IPS-18a (cell line): ENCODE measurements around the gene C19orf53.

Experiments used
- H3K27ac ChIP-seq: one replicate; pipeline ENCODE4 v1.5.1; 2013; ENCODE audit warnings: low read length
- H3K27me3 ChIP-seq: one replicate; pipeline ENCODE4 v1.6.1; 2013; ENCODE audit warnings: mild to moderate bottlenecking, low read length; ENCODE audit not compliant: control insufficient read depth, insufficient read depth
- H3K36me3 ChIP-seq: one replicate; pipeline ENCODE4 v1.6.1; 2013; ENCODE audit warnings: low read depth, low read length; ENCODE audit not compliant: control insufficient read depth
- H3K4me1 ChIP-seq: one replicate; pipeline ENCODE4 v1.6.1; 2013; ENCODE audit warnings: low read depth, low read length; ENCODE audit not compliant: control insufficient read depth
- H3K4me3 ChIP-seq: one replicate; pipeline ENCODE4 v1.5.1; 2013; ENCODE audit warnings: low read length
- H3K9ac ChIP-seq: one replicate; pipeline ENCODE4 v1.6.1; 2013; ENCODE audit warnings: mild to moderate bottlenecking, low read length, moderate library complexity
- H3K9me3 ChIP-seq: one replicate; pipeline ENCODE4 v1.6.1; 2013; ENCODE audit warnings: low read depth, low read length; ENCODE audit not compliant: control insufficient read depth

The C19orf53 gene

GRCh38 chr19:13821292-13821691, 47.0 kb downstream of the C19orf53 start:
- no peaks in the 10 kb centered on the region for H3K4me1 ChIP-seq
- no peaks in the 10 kb centered on the region for H3K27me3 ChIP-seq
- H3K9me3 ChIP-seq: no peaks in the 10 kb centered on the region
- H3K4me3 ChIP-seq: no peak overlapping the region
- peaks cover 26% of the 10 kb centered on the region for H3K36me3 ChIP-seq
- no peak overlapping the region for H3K27ac ChIP-seq
- H3K9ac ChIP-seq: no peak overlapping the region

DNA sequence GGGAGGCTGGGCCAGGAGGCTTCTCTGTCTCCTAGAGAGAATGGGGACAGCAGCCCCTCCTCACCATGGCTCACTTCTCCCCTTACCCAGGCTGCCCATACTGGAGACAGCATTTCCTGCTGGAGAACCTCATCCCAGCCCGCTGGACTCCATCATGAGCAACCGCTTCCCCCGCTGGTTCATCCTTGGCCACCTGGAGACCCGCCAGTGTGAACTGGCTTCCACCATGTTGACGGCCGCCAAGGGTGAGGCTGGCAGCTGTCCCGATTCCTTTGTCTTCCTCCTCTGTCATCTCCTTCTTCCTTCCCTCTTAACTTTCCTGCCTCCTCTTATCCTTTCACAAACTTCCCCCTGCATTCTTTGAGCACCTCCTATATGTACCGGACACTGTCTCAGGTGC, 49.0 kb downstream of the C19orf53 start:
- Histone ChIP-seq H3K27me3 (no peaks in the 10 kb centered on the region), H3K27ac (no peak overlapping the region), H3K4me1 (no peaks in the 10 kb centered on the region), H3K4me3 (no peak overlapping the region), H3K9me3 (no peaks in the 10 kb centered on the region), H3K9ac (no peak overlapping the region), H3K36me3 (peaks cover 26% of the 10 kb centered on the region)

- no peak overlapping the region for H3K27ac ChIP-seq
- no peaks in the 10 kb centered on the region for H3K27me3 ChIP-seq
- H3K36me3 ChIP-seq: peaks cover 29% of the 10 kb centered on the region
- H3K4me3 ChIP-seq: no peak overlapping the region
- no peaks in the 10 kb centered on the region for H3K9me3 ChIP-seq
- no peak overlapping the region for H3K9ac ChIP-seq
- no peaks in the 10 kb centered on the region for H3K4me1 ChIP-seq
Measured at GRCh38 chr19:13823901-13824300, 49.6 kb downstream of the C19orf53 start.

GRCh38 chr19:13824703-13825102, 50.4 kb downstream of the C19orf53 start:
- Histone ChIP-seq H3K4me3 (no peak overlapping the region), H3K27ac (no peak overlapping the region), H3K4me1 (no peaks in the 10 kb centered on the region), H3K27me3 (no peaks in the 10 kb centered on the region), H3K9ac (no peak overlapping the region), H3K36me3 (peaks cover 31% of the 10 kb centered on the region), H3K9me3 (no peaks in the 10 kb centered on the region)

DNA sequence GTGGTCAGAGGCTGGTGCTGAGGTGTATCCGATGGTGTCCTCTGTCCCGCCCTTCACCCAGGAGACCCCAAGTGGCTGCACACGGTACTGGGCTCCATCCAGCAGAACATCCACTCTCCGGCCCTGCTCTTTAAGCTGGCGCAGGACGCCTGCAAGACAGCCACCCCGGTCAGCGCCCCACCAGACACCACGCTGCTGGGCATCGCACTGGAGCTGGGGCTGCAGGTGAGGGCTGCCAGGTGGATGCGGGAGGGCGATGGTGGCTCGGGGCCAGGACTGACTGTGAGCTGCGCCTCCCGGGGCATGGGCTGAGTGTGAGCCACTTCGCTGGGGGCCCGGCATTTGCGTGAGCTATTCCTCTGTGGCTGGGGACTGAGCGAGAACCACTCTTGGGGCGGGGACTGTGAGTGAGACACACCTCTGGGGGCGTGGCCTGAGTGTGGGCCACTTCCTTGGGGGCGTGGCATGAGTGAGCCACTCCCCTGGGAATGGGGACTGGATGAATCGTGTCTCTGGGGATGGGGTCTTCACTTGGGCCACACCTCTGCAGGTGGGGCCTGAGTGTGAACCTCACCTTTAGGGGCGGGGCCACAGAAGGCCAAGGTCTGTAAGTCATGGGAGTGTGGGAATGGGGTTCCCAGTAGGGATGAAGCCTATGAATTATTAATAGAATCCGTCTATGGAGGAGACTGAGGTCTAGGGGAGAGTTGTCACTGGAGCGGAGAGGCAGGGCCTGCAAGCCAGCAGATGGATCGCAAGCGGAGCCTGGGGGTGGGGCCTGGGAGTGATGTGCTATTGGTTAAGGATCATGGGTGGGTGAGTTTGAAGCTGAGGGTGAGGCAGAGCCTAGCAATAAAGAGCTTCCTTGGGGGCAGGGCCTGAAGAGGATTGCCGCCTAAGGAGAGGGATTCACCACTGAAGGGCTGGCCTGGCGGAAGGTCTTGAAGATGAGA, 51.5 kb downstream of the C19orf53 start:
- no peak overlapping the region for H3K9ac ChIP-seq
- no peak overlapping the region for H3K4me3 ChIP-seq
- no peak overlapping the region for H3K27ac ChIP-seq
- H3K9me3 ChIP-seq: no peaks in the 10 kb centered on the region
- H3K4me1 ChIP-seq: no peaks in the 10 kb centered on the region
- no peaks in the 10 kb centered on the region for H3K27me3 ChIP-seq
- peaks cover 27% of the 10 kb centered on the region for H3K36me3 ChIP-seq

DNA sequence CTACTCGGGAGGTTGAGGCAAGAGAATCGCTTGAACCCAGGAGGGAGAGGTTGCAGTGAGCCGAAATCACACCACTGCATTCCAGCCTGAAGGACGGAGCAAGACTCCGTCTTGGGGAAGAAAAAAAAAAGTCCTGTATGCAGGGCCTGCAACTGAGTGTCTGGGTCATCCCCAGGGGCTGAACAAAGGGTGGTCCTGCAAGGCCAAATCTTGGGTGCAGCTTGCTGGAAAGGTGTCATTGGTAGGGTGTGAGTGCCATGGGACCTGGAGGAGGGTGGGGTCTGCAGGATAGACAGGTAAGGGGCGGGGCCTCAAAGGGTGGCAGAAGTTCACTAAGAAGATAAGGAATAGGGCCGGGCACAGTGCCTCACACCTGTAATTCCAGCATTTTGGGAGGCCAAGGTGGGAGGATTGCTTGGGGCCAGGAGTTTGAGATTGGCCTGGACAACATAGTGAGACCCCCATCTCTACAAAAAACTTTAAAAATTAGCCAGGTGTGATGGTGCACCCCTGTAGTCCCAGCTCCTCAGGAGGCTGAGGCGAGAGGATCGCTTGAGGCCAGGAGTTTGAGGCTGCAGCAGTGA, 52.5 kb downstream of the C19orf53 start:
- H3K27me3 ChIP-seq: no peaks in the 10 kb centered on the region
- no peaks in the 10 kb centered on the region for H3K4me1 ChIP-seq
- no peak overlapping the region for H3K4me3 ChIP-seq
- no peak overlapping the region for H3K9ac ChIP-seq
- H3K36me3 ChIP-seq: peaks cover 26% of the 10 kb centered on the region
- H3K9me3 ChIP-seq: no peaks in the 10 kb centered on the region
- H3K27ac ChIP-seq: no peak overlapping the region

DNA sequence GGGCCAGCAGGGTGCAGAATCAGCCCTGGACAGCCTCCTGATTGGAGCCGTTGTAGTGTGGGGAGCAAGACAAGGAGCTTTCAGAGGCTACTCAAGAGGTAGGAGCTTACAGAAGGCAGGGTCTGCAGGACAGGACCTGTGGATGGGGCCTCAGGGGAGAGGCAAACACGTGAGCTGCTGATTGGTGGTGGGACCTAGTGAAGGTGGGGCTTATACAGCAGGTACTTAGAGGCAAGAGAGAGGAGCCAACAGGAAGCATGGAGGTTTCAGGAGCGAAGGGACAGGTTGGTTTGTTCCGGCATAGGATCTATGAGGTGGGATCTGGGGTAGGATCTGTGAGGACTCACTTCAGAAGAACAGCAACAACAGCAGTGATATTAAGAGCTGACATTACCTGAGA, 53.4 kb downstream of the C19orf53 start:
- Histone ChIP-seq H3K9ac (no peak overlapping the region), H3K4me3 (no peak overlapping the region), H3K27me3 (no peaks in the 10 kb centered on the region), H3K9me3 (no peaks in the 10 kb centered on the region), H3K27ac (no peak overlapping the region), H3K36me3 (peaks cover 26% of the 10 kb centered on the region), H3K4me1 (no peaks in the 10 kb centered on the region)
